HG02870 (cell line): ENCODE measurements around the gene ERV3-1.
"Not testable (repeated sequence)": the region's sequence is repeated elsewhere in the genome, so short reads cannot be mapped to it uniquely, and the experiment has no call there.

ENCODE experiments used
- ATAC-seq: cut with Tn5 transposase; IDR thresholded peaks from one replicate; pipeline ENCODE4 v1.9.1; 2021; ENCODE audit warnings: mild to moderate bottlenecking, moderate library complexity; ENCODE audit not compliant: unreplicated experiment

ERV3-1 gene

GRCh38 chr7:65001291-65001814, 5.1 kb downstream of the ERV3-1 start:
- ATAC-seq = no peak

- ATAC-seq = no peak
These were observed 7.1 kb downstream of the ERV3-1 start for GRCh38 chr7:64999165-65000004.

DNA sequence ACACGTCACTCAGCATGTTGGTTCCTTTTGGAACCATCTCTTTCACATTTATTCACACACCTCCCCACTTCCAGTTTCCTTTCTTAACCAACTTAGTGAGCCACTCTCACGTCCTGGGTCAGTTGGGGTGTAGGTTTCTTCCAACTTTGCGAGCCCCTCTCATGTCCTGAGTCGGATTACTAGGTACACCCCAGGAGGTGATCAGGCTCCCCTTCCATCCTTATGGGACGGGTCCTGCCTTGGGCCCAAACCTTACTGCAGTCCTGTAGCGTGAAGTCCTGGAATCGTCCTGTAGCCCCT, 7.7 kb downstream of the ERV3-1 start:
- ATAC-seq = no peak

- no peak for ATAC-seq
These were observed 8.5 kb downstream of the ERV3-1 start for GRCh38 chr7:64997927-64998391.

- no peak for ATAC-seq
These were observed 9.2 kb downstream of the ERV3-1 start for GRCh38 chr7:64997164-64997908.

DNA sequence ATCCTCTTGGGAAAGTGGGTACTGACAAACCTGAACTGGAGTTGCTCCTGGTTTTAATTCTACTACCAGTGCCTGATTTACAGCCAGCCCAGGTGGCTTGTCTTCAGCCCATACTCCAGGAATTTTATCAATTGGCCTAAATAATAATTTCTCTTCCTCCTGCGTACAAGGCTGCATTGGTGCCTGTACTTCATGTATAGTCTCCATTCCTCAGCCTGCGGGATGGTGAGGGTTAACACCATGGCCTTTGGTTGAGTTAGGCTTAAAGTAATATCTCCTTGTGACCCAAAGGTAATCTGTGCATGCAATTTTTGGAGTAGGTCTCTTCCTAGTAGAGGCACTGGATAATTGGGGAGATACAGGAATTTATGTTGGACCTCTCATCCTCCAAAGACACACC, 10.2 kb downstream of the ERV3-1 start:
- ATAC-seq = no peak

DNA sequence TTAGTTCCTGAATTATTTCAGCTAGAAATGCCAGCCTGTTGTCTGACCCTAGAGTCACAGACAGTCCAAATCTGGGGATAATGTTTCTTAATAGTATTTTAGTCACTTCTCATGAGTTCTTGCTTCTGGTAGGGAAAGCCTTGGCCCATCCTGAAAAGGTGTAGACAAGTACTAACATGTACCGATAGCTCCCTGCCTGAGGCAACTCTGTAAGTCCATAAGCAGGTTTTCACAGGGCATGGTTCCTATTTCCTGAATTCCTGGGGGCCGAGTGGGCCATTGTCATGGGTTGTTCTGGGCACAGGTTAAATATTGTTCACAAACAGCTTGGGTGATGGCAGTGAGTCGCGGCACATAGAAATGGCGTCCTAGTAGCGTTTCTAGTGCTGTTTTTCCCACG, 12.6 kb downstream of the ERV3-1 start:
- no peak for ATAC-seq

GRCh38 chr7:64992971-64993370, 13.5 kb downstream of the ERV3-1 start:
- ATAC-seq = no peak

- ATAC-seq = no peak
These were observed 15.6 kb downstream of the ERV3-1 start, which contains the start of gene ZNF117 for GRCh38 chr7:64990936-64991335. Gene ZNF117, minus strand, starts transcription at chr7:64991036.

DNA sequence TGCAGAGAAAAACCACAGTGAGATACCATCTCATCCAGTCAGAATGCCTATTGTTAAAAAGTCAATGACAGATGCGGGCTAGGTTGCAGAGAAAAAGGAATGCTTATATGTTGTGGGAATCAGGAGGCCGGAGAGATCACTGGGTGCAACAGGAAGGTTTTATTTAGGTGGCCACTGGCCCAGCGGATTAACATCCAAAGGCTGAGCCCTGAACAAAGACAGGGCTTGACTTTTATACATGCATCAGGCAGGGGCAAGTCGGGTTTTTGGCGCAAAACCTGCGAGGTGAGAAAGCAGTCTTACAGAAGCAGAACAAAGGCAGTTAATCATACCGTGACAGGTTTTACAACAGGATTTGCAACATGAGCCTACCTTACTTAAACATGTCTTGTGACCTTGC, 16.3 kb downstream of the ERV3-1 start:
- ATAC-seq = no peak

GRCh38 chr7:64978497-64979203, 27.8 kb downstream of the ERV3-1 start:
- ATAC-seq = no peak

GRCh38 chr7:64965594-64965993, 40.9 kb downstream of the ERV3-1 start:
- ATAC-seq = no peak

DNA sequence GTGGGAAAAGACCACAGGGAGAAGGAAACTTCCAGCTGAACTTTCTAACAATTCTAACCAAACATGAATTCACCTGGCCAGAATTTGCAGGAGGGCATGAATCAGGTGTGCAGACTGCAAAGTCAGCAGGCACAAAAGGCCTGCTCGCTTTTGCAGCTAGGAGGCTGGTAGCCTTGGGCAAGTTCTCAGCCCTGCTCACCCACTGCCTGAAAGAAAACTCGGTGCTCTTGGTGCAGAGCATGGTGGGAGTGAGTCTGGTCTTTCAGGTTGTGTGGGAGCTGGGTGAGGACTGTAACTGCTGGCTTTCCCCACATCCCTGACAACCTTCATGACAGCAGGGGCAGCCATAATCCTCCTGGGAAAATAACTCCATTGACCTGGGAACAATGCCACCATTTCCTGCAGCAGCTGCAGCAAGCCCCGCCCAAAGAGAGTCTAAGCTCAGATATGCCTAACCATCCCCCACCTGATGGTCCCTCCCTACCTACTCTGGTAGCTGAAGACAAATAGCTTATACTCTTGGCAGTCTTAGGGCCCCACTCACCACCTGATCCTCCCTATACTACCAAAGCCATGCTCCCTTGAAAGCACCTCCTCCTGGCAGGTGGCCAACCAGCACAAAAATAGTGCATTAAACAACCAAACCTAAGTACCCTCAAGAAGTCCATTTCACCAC, 47.3 kb downstream of the ERV3-1 start:
- no peak for ATAC-seq

- no peak for ATAC-seq
These were observed 55.1 kb downstream of the ERV3-1 start for GRCh38 chr7:64951250-64951848.

GRCh38 chr7:64950673-64951072, 55.8 kb downstream of the ERV3-1 start:
- ATAC-seq = not testable (repeated sequence)

GRCh38 chr7:64948774-64949173, 57.7 kb downstream of the ERV3-1 start:
- not testable (repeated sequence) for ATAC-seq

- ATAC-seq = no peak
These were observed 59.1 kb downstream of the ERV3-1 start for GRCh38 chr7:64947252-64948000.

GRCh38 chr7:64946772-64947171, 59.7 kb downstream of the ERV3-1 start:
- ATAC-seq = no peak

- no peak for ATAC-seq
These were observed 60.8 kb downstream of the ERV3-1 start for GRCh38 chr7:64945503-64946175.
